H9 (cell line): ENCODE results near the gene CADM1. TPM values are rescaled to one million over a fixed set of nuclear protein-coding genes. Genes with fewer than 3 reads are reported as not detected.

ENCODE experiments used
- DNase-seq: peaks from one replicate; pipeline ENCODE4 v3.0.0-alpha.2; 2017
- H2AFZ ChIP-seq: one replicate; pipeline ENCODE4 v1.6.1; 2013; ENCODE audit warnings: mild to moderate bottlenecking, low read length, control low read depth, moderate library complexity
- H2AK5ac ChIP-seq: 2 replicates; pipeline ENCODE4 v1.6.1; 2013; ENCODE audit warnings: low read length, control low read depth, mixed read lengths; ENCODE audit not compliant: insufficient read length
- H2BK120ac ChIP-seq: one replicate; pipeline ENCODE4 v1.6.1; 2013; ENCODE audit warnings: low read depth, mild to moderate bottlenecking, low read length, control low read depth, inconsistent platforms; ENCODE audit not compliant: poor library complexity, severe bottlenecking
- H2BK12ac ChIP-seq: 2 replicates; pipeline ENCODE4 v1.6.1; 2013; ENCODE audit warnings: low read length, control low read depth, mixed read lengths, low read depth; ENCODE audit not compliant: insufficient read length
- H2BK15ac ChIP-seq: 2 replicates; pipeline ENCODE4 v1.6.1; 2013; ENCODE audit warnings: low read depth, low read length, control low read depth
- H2BK20ac ChIP-seq: one replicate; pipeline ENCODE4 v1.6.1; 2013; ENCODE audit warnings: low read depth, mild to moderate bottlenecking, low read length, control low read depth, inconsistent platforms; ENCODE audit not compliant: poor library complexity, severe bottlenecking
- H2BK5ac ChIP-seq: 2 replicates; pipeline ENCODE4 v1.6.1; 2013; ENCODE audit warnings: low read length, control low read depth, mixed read lengths; ENCODE audit not compliant: insufficient read length
- H3K14ac ChIP-seq: 2 replicates; pipeline ENCODE4 v1.6.1; 2013; ENCODE audit warnings: low read length, control low read depth; ENCODE audit not compliant: insufficient read depth
- H3K18ac ChIP-seq: 2 replicates; pipeline ENCODE4 v1.6.1; 2013; ENCODE audit warnings: low read depth, mild to moderate bottlenecking, mixed read lengths, low read length, control low read depth; ENCODE audit not compliant: insufficient read length
- H3K23ac ChIP-seq: 2 replicates; pipeline ENCODE4 v1.6.1; 2013; ENCODE audit warnings: low read length, control low read depth, mixed read lengths, low read depth; ENCODE audit not compliant: insufficient read length
- H3K23me2 ChIP-seq: 2 replicates; pipeline ENCODE4 v1.6.1; 2013; ENCODE audit warnings: low read depth, mild to moderate bottlenecking, mixed read lengths, low read length, control low read depth; ENCODE audit not compliant: insufficient read length, poor library complexity, severe bottlenecking
- H3K27ac ChIP-seq: 2 replicates; pipeline ENCODE4 v1.5.1; 2013; ENCODE audit warnings: low read length, control low read depth, mixed read lengths, low read depth; ENCODE audit not compliant: insufficient read length
- H3K27me3 ChIP-seq: 2 replicates; pipeline ENCODE4 v1.6.1; 2013; ENCODE audit warnings: low read length, control low read depth, inconsistent platforms; ENCODE audit not compliant: insufficient read depth
- H3K4ac ChIP-seq: 2 replicates; pipeline ENCODE4 v1.6.1; 2013; ENCODE audit warnings: low read depth, mild to moderate bottlenecking, control low read depth, inconsistent platforms, low read length, moderate library complexity
- H3K4me1 ChIP-seq: 2 replicates; pipeline ENCODE4 v1.6.1; 2013; ENCODE audit warnings: low read length, control low read depth, inconsistent platforms; ENCODE audit not compliant: insufficient read depth
- H3K4me2 ChIP-seq: 2 replicates; pipeline ENCODE4 v1.6.1; 2013; ENCODE audit warnings: low read length, control low read depth, mixed read lengths; ENCODE audit not compliant: insufficient read length, insufficient read depth
- H3K56ac ChIP-seq: 2 replicates; pipeline ENCODE4 v1.6.1; 2013; ENCODE audit warnings: low read depth, mild to moderate bottlenecking, mixed read lengths, low read length, control low read depth; ENCODE audit not compliant: insufficient read length
- H3K79me1 ChIP-seq: 2 replicates; pipeline ENCODE4 v1.6.1; 2013; ENCODE audit warnings: low read depth, mild to moderate bottlenecking, moderate library complexity, low read length, control low read depth, inconsistent platforms; ENCODE audit not compliant: insufficient read depth, poor library complexity, severe bottlenecking
- H3K79me2 ChIP-seq: 2 replicates; pipeline ENCODE4 v1.6.1; 2013; ENCODE audit warnings: low read length, control low read depth, inconsistent platforms; ENCODE audit not compliant: insufficient read depth
- H3K9ac ChIP-seq: 2 replicates; pipeline ENCODE4 v1.6.1; 2013; ENCODE audit warnings: low read length, control low read depth, mixed read lengths; ENCODE audit not compliant: insufficient read length; ENCODE audit errors: extremely low read depth
- H3K9me3 ChIP-seq: one replicate; pipeline ENCODE4 v1.6.1; 2013; ENCODE audit warnings: low read depth, low read length, inconsistent platforms; ENCODE audit not compliant: control insufficient read depth
- H3T11ph ChIP-seq: one replicate; pipeline ENCODE4 v1.6.1; 2013; ENCODE audit warnings: mild to moderate bottlenecking, low read length, control low read depth, inconsistent platforms
- H4K20me1 ChIP-seq: one replicate; pipeline ENCODE4 v1.6.1; 2013; ENCODE audit not compliant: control insufficient read depth, insufficient read length, insufficient read depth
- H4K5ac ChIP-seq: 2 replicates; pipeline ENCODE4 v1.6.1; 2013; ENCODE audit warnings: low read depth, mild to moderate bottlenecking, mixed read lengths, low read length, control low read depth; ENCODE audit not compliant: insufficient read length
- H4K8ac ChIP-seq: replicated peaks from 2 replicates; pipeline ENCODE4 v1.6.1; 2013; ENCODE audit warnings: low read length, control low read depth, mixed read lengths, low read depth; ENCODE audit not compliant: insufficient read length
- H4K91ac ChIP-seq: 2 replicates; pipeline ENCODE4 v1.6.1; 2013; ENCODE audit warnings: low read depth, mild to moderate bottlenecking, moderate library complexity, mixed read lengths, low read length, control low read depth; ENCODE audit not compliant: insufficient read length
- H3K27ac Mint-ChIP-seq, 3 experiments: 2 replicates in 2 of 3; 3 replicates in 1 of 3; pipeline ENCODE4 v1.8.0; 2020 to 2021; ENCODE audit warnings: mixed read lengths in 3 of 3, mild to moderate bottlenecking in 1 of 3, moderate library complexity in 1 of 3
- H3K27me3 Mint-ChIP-seq: 2 replicates; pipeline ENCODE4 v1.8.0; 2021; ENCODE audit warnings: low read depth, mild to moderate bottlenecking, moderate library complexity, mixed read lengths
- H3K36me3 Mint-ChIP-seq, 3 experiments: 2 replicates in 2 of 3; 3 replicates in 1 of 3; pipeline ENCODE4 v1.8.0; 2020 to 2021; ENCODE audit warnings: low read depth in 3 of 3, mixed read lengths in 3 of 3; ENCODE audit not compliant: insufficient read depth in 1 of 3
- H3K4me1 Mint-ChIP-seq, 2 experiments: 2 replicates each; pipeline ENCODE4 v1.8.0; 2020; ENCODE audit warnings: mixed read lengths in 2 of 2
- H3K4me3 Mint-ChIP-seq, 2 experiments: 2 replicates in 1 of 2; 3 replicates in 1 of 2; pipeline ENCODE4 v1.8.0; 2020 to 2021; ENCODE audit warnings: mild to moderate bottlenecking in 2 of 2, mixed read lengths in 2 of 2, moderate library complexity in 1 of 2
- H3K9me3 Mint-ChIP-seq, 2 experiments: 2 replicates in 1 of 2; 3 replicates in 1 of 2; pipeline ENCODE4 v1.8.0; 2020; ENCODE audit warnings: mild to moderate bottlenecking in 2 of 2, mixed read lengths in 2 of 2, moderate library complexity in 1 of 2
- CTCF ChIP-seq: fragments of 200-600 bp; sonication (generic); conservative IDR thresholded peaks from 3 replicates; pipeline ENCODE4 v1.8.0; 2021; ENCODE audit warnings: antibody characterized with exemption, mild to moderate bottlenecking
- WGBS: extraction: QIAGEN DNeasy Blood & Tissue Kit; methylation state at CpG from one replicate; pipeline ENCODE4 v1.1.7; 2013; ENCODE audit warnings: missing lambda C conversion rate, low lambda C conversion rate, mixed read lengths; ENCODE audit not compliant: insufficient read length; ENCODE audit errors: extremely low coverage; 5-methylcytosine and 5-hydroxymethylcytosine counted together
- total RNA-seq: library from RNA; stranded (reverse); gene quantifications from 2 replicates; pipeline ENCODE4 v1.2.1, GENCODE V29; 2021

Gene CADM1
- total RNA-seq, 1 experiment from 2014 or later, result 11.9 TPM

GRCh38 chr11:115185507-115185906, 318.7 kb downstream of the CADM1 start:
- no peak overlapping the region for H4K91ac ChIP-seq
- H3K79me2 ChIP-seq, result no peaks in the 10 kb centered on the region
- H2BK15ac ChIP-seq, result no peak overlapping the region
- H3K27me3 ChIP-seq, result no peaks in the 10 kb centered on the region
- H2AFZ ChIP-seq, result no peak overlapping the region
- H3K4me3 Mint-ChIP-seq, result no peak overlapping the region
- no peak overlapping the region for H3K27ac Mint-ChIP-seq
- peaks cover 3% of the 10 kb centered on the region for H3K27me3 Mint-ChIP-seq
- H3K9me3 ChIP-seq, result no peaks in the 10 kb centered on the region
- no peak overlapping the region for H3K4me2 ChIP-seq
- no peak overlapping the region for H4K8ac ChIP-seq
- no peak overlapping the region for H3K4ac ChIP-seq
- H3K4me1 ChIP-seq, result no peaks in the 10 kb centered on the region
- no peak overlapping the region for H2AK5ac ChIP-seq
- TF ChIP-seq CTCF, result no peak
- no peak overlapping the region for H3K14ac ChIP-seq
- no peak overlapping the region for H3K23ac ChIP-seq
- H3K18ac ChIP-seq, result no peak overlapping the region
- no peak overlapping the region for H2BK12ac ChIP-seq
- H3K79me1 ChIP-seq, result no peaks in the 10 kb centered on the region
- no peak overlapping the region for H2BK20ac ChIP-seq
- no peak for DNase-seq
- no peak overlapping the region for H2BK120ac ChIP-seq
- H3K56ac ChIP-seq, result no peak overlapping the region
- H4K20me1 ChIP-seq, result no peaks in the 10 kb centered on the region
- H4K5ac ChIP-seq, result no peak overlapping the region
- peaks cover 11 to 14% of the 10 kb centered on the region in 2 experiments for H3K4me1 Mint-ChIP-seq
- H3K27ac ChIP-seq, result no peak overlapping the region
- no peaks in the 10 kb centered on the region for H3K36me3 Mint-ChIP-seq
- no peaks in the 10 kb centered on the region for H3K23me2 ChIP-seq
- no peak overlapping the region for H3T11ph ChIP-seq
- H3K9me3 Mint-ChIP-seq, result no peaks in the 10 kb centered on the region
- no peak overlapping the region for H3K9ac ChIP-seq
- WGBS, result no CpG with 5 or more reads among the region's 4 CpGs
- H2BK5ac ChIP-seq, result no peak overlapping the region
